Measurements from ENCODE around the gene HOXD4.

GRCh38 chr2:176151442-176152287, at the start of gene HOXD4:
- TF ChIP-seq CTCF (IDR thresholded peaks at IDR 0.05; ENCODE audit: low read depth, low read length) (no peak), EZH2phosphoT487 (IDR thresholded peaks at IDR 0.05; ENCODE audit: low read depth) (no peak)

Measured in OCI-LY3 (cell line).